GM19238 (cell line): Measurements from ENCODE around the gene IL22RA1.

ENCODE experiments used
- DNase-seq: peaks from one replicate; pipeline ENCODE4 v3.0.0; 2011; ENCODE audit warnings: low spot score; ENCODE audit not compliant: insufficient read length

IL22RA1 gene

GRCh38 chr1:24168245-24168644 is 25.3 kb upstream of the IL22RA1 start:
- DNase-seq = no peak

GRCh38 chr1:24167008-24167407 is 24.1 kb upstream of the IL22RA1 start:
- no peak for DNase-seq

- no peak for DNase-seq
These were observed 22.6 kb upstream of the IL22RA1 start for GRCh38 chr1:24165500-24165899.

GRCh38 chr1:24164004-24164403 is 21.1 kb upstream of the IL22RA1 start:
- no peak for DNase-seq

GRCh38 chr1:24162201-24162600 is 19.3 kb upstream of the IL22RA1 start:
- no peak for DNase-seq

GRCh38 chr1:24161270-24161669 is 18.3 kb upstream of the IL22RA1 start:
- DNase-seq = no peak

GRCh38 chr1:24159366-24159765 is 16.4 kb upstream of the IL22RA1 start:
- DNase-seq = no peak

- DNase-seq = no peak
These were observed 15.1 kb upstream of the IL22RA1 start for GRCh38 chr1:24157918-24158481.

GRCh38 chr1:24156542-24157260 is 13.8 kb upstream of the IL22RA1 start:
- no peak for DNase-seq

- no peak for DNase-seq
These were observed 12.3 kb upstream of the IL22RA1 start for GRCh38 chr1:24155011-24155782.

- no peak for DNase-seq
These were observed 11.3 kb upstream of the IL22RA1 start for GRCh38 chr1:24154215-24154614.

GRCh38 chr1:24152631-24153494 is 9.9 kb upstream of the IL22RA1 start:
- no peak for DNase-seq

- no peak for DNase-seq
These were observed 8.2 kb upstream of the IL22RA1 start for GRCh38 chr1:24151175-24151533.

- peak; percentile 77 for DNase-seq
These were observed 7.6 kb upstream of the IL22RA1 start for GRCh38 chr1:24150234-24151174.

- DNase-seq = no peak
These were observed 6.9 kb upstream of the IL22RA1 start for GRCh38 chr1:24149866-24150233.

- no peak for DNase-seq
These were observed 4.9 kb upstream of the IL22RA1 start for GRCh38 chr1:24147816-24148215.

- DNase-seq = no peak
These were observed 4.3 kb upstream of the IL22RA1 start for GRCh38 chr1:24147194-24147593.

- DNase-seq = no peak
These were observed 1.5 kb downstream of the IL22RA1 start for GRCh38 chr1:24141311-24141997.

GRCh38 chr1:24140741-24141181 is 2.2 kb downstream of the IL22RA1 start:
- no peak for DNase-seq

- no peak for DNase-seq
These were observed 3.0 kb downstream of the IL22RA1 start for GRCh38 chr1:24139841-24140425.
